Neural progenitor cell (in vitro differentiated cells): ENCODE measurements around the gene STK38L. TPM values are rescaled to one million over a fixed set of nuclear protein-coding genes. Genes with fewer than 3 reads are reported as not detected.
A peak's percentile ranks its signal among the peaks of the same experiment; 100 is the strongest.

Experiments used
- DNase-seq: peaks from one replicate; pipeline ENCODE4 v3.0.0-alpha.2; 2016; ENCODE audit warnings: low spot score
- H2AFZ ChIP-seq: fragments of 200-600 bp; sonication (generic); replicated peaks from 2 replicates; pipeline ENCODE4 v1.6.1; 2016; ENCODE audit warnings: antibody characterized with exemption
- H3F3A ChIP-seq: fragments of 200-600 bp; sonication (generic); 2 replicates; pipeline ENCODE4 v1.6.1; 2016; ENCODE audit warnings: antibody characterized with exemption, low read depth
- H3K27ac ChIP-seq: fragments of 200-600 bp; sonication (generic); 2 replicates; pipeline ENCODE4 v1.5.1; 2016; ENCODE audit warnings: mild to moderate bottlenecking
- H3K27me3 ChIP-seq: fragments of 200-600 bp; sonication (generic); 2 replicates; pipeline ENCODE4 v1.6.1; 2016; ENCODE audit warnings: mild to moderate bottlenecking, moderate library complexity
- H3K36me3 ChIP-seq: fragments of 200-600 bp; sonication (generic); 2 replicates; pipeline ENCODE4 v1.5.1; 2016
- H3K4me1 ChIP-seq: fragments of 200-600 bp; sonication (generic); 2 replicates; pipeline ENCODE4 v1.6.1; 2016; ENCODE audit warnings: mixed run types
- H3K4me2 ChIP-seq: fragments of 200-600 bp; sonication (generic); 2 replicates; pipeline ENCODE4 v1.6.1; 2016
- H3K4me3 ChIP-seq: fragments of 200-600 bp; sonication (generic); 2 replicates; pipeline ENCODE4 v1.5.1; 2016
- H3K79me2 ChIP-seq: fragments of 200-600 bp; sonication (generic); 2 replicates; pipeline ENCODE4 v1.6.1; 2016; ENCODE audit warnings: low read depth
- H3K9ac ChIP-seq: fragments of 200-600 bp; sonication (generic); 2 replicates; pipeline ENCODE4 v1.6.1; 2016
- H3K9me3 ChIP-seq: fragments of 200-600 bp; sonication (generic); 2 replicates; pipeline ENCODE4 v1.5.1; 2016; ENCODE audit warnings: low read depth
- H4K20me1 ChIP-seq: fragments of 200-600 bp; sonication (generic); 2 replicates; pipeline ENCODE4 v1.6.1; 2016; ENCODE audit warnings: low read depth
- H3K27ac Mint-ChIP-seq: 3 replicates; pipeline ENCODE4 v1.8.0; 2021; ENCODE audit warnings: mixed read lengths
- H3K27me3 Mint-ChIP-seq: 2 replicates; pipeline ENCODE4 v1.8.0; 2022; ENCODE audit warnings: low read depth, mild to moderate bottlenecking, inconsistent platforms, moderate library complexity, mixed read lengths; ENCODE audit not compliant: insufficient read depth
- H3K36me3 Mint-ChIP-seq: 3 replicates; pipeline ENCODE4 v1.8.0; 2021; ENCODE audit warnings: mixed read lengths
- H3K4me1 Mint-ChIP-seq: 3 replicates; pipeline ENCODE4 v1.8.0; 2021; ENCODE audit warnings: mixed read lengths
- H3K4me3 Mint-ChIP-seq: 3 replicates; pipeline ENCODE4 v1.8.0; 2021; ENCODE audit warnings: mild to moderate bottlenecking, moderate library complexity, mixed read lengths
- H3K9me3 Mint-ChIP-seq: 3 replicates; pipeline ENCODE4 v1.8.0; 2020; ENCODE audit warnings: mixed read lengths
- CTCF ChIP-seq: fragments of 200-600 bp; sonication (generic); IDR thresholded peaks from 2 replicates; pipeline ENCODE4 v1.5.1; 2017; ENCODE audit warnings: antibody characterized with exemption, mild to moderate bottlenecking
- EZH2 ChIP-seq: fragments of 200-600 bp; sonication (generic); IDR thresholded peaks from 2 replicates; pipeline ENCODE4 v1.6.1; 2017; ENCODE audit warnings: antibody characterized with exemption, mild to moderate bottlenecking, moderate library complexity
- EZH2phosphoT487 ChIP-seq: fragments of 200-600 bp; sonication (generic); IDR thresholded peaks from 2 replicates; pipeline ENCODE4 v1.6.1; 2017; ENCODE audit warnings: antibody characterized with exemption
- total RNA-seq: library from RNA; depleted of rRNA; stranded (reverse); fragments of >200 nt; gene quantifications from 2 replicates; pipeline ENCODE4 v1.2.3, GENCODE V29; 2015; ENCODE audit warnings: low replicate concordance

STK38L gene
- total RNA-seq, 1 donor from 2014 or later: 62.6 TPM

- Histone ChIP-seq H3K4me1 (no peaks in the 10 kb centered on the region), H4K20me1 (no peaks in the 10 kb centered on the region), H3K4me3 (no peak overlapping the region), H3K27ac (no peak overlapping the region), H3K79me2 (peaks cover 8% of the 10 kb centered on the region), H3K36me3 (no peaks in the 10 kb centered on the region), H3K9me3 (no peaks in the 10 kb centered on the region), H3K4me2 (no peak overlapping the region), H3K9ac (no peak overlapping the region), H2AFZ (no peak overlapping the region), H3F3A (no peaks in the 10 kb centered on the region), H3K27me3 (no peaks in the 10 kb centered on the region)
- Mint-ChIP-seq H3K27ac (no peak overlapping the region), H3K4me1 (peaks cover 38% of the 10 kb centered on the region), H3K27me3 (peaks cover 3% of the 10 kb centered on the region), H3K36me3 (peaks cover 2% of the 10 kb centered on the region), H3K9me3 (peaks cover 2% of the 10 kb centered on the region), H3K4me3 (peak overlapping the region; percentile 50)
- TF ChIP-seq EZH2phosphoT487: no peak
- no peak for TF ChIP-seq CTCF
- TF ChIP-seq EZH2: no peak
- DNase-seq: no peak
Measured at GRCh38 chr12:27344246-27344645, 100.2 kb downstream of the STK38L start.

GRCh38 chr12:27344760-27345159 is 100.7 kb downstream of the STK38L start:
- Histone ChIP-seq H2AFZ (no peak overlapping the region), H3K36me3 (no peaks in the 10 kb centered on the region), H3K9ac (no peak overlapping the region), H4K20me1 (no peaks in the 10 kb centered on the region), H3K4me3 (no peak overlapping the region), H3K4me2 (no peak overlapping the region), H3K4me1 (no peaks in the 10 kb centered on the region), H3K27ac (no peak overlapping the region), H3K27me3 (no peaks in the 10 kb centered on the region), H3K9me3 (no peaks in the 10 kb centered on the region), H3F3A (no peaks in the 10 kb centered on the region), H3K79me2 (peaks cover 8% of the 10 kb centered on the region)
- Mint-ChIP-seq H3K27me3 (peaks cover 3% of the 10 kb centered on the region), H3K36me3 (peaks cover 2% of the 10 kb centered on the region), H3K4me1 (peaks cover 38% of the 10 kb centered on the region), H3K9me3 (peaks cover 2% of the 10 kb centered on the region), H3K27ac (no peak overlapping the region), H3K4me3 (no peak overlapping the region)
- no peak for DNase-seq
- TF ChIP-seq CTCF: no peak
- no peak for TF ChIP-seq EZH2
- TF ChIP-seq EZH2phosphoT487: no peak

GRCh38 chr12:27345376-27345775 is 101.3 kb downstream of the STK38L start:
- H4K20me1 ChIP-seq: no peaks in the 10 kb centered on the region
- H3K4me1 Mint-ChIP-seq: peaks cover 38% of the 10 kb centered on the region

More at GRCh38 chr12:27345376-27345775, 101.3 kb downstream of the STK38L start:
- Mint-ChIP-seq H3K27me3 (peaks cover 3% of the 10 kb centered on the region), H3K9me3 (peaks cover under 1% of the 10 kb centered on the region), H3K27ac (no peak overlapping the region), H3K36me3 (peaks cover 2% of the 10 kb centered on the region), H3K4me3 (no peak overlapping the region)
- TF ChIP-seq CTCF: no peak
- no peak for TF ChIP-seq EZH2phosphoT487
- TF ChIP-seq EZH2: no peak
- Histone ChIP-seq H3K4me3 (no peak overlapping the region), H3K4me1 (no peaks in the 10 kb centered on the region), H3K27ac (no peak overlapping the region), H3K27me3 (no peaks in the 10 kb centered on the region), H3K9me3 (no peaks in the 10 kb centered on the region), H3F3A (no peaks in the 10 kb centered on the region), H3K9ac (no peak overlapping the region), H3K79me2 (peaks cover 8% of the 10 kb centered on the region), H3K4me2 (no peak overlapping the region), H2AFZ (no peak overlapping the region), H3K36me3 (no peaks in the 10 kb centered on the region)
- DNase-seq: no peak
